NT2/D1 (cell line): ENCODE results near the gene ETS1.

Experiments used
- SUZ12 ChIP-seq: IDR thresholded peaks from 2 replicates; pipeline ENCODE4 v1.6.1; 2011; ENCODE audit not compliant: insufficient read length, insufficient read depth; ENCODE audit errors: extremely low read depth
- YY1 ChIP-seq: IDR thresholded peaks from 2 replicates; pipeline ENCODE4 v1.6.1; 2011; ENCODE audit not compliant: insufficient read length, insufficient read depth
- ZNF274 ChIP-seq: IDR thresholded peaks from 2 replicates; pipeline ENCODE4 v1.6.1; 2011; ENCODE audit warnings: mild to moderate bottlenecking, low read depth, low read length

GRCh38 chr11:128431931-128432330, 155.4 kb downstream of the ETS1 start:
- TF ChIP-seq YY1: no peak
- no peak for TF ChIP-seq SUZ12
- no peak for TF ChIP-seq ZNF274
